ENCODE data around the gene PTOV1.

Gene PTOV1

GRCh38 chr19:49820125-49820524, 30.8 kb upstream of the PTOV1 start:
- Histone ChIP-seq H2BK15ac (replicated peaks; ENCODE audit: low read depth) (no peak overlapping the region), H3K4me2 (ENCODE audit: low read length) (no peak overlapping the region), H3K9ac (ENCODE audit: low read length) (no peak overlapping the region), H2AK5ac (ENCODE audit: low read length) (no peak overlapping the region), H3K36me3 (ENCODE audit: control insufficient read depth, insufficient read depth, low read length) (peaks cover 2% of the 10 kb centered on the region), H2BK5ac (ENCODE audit: low read length) (no peak overlapping the region), H3K56ac (ENCODE audit: low read length) (no peak overlapping the region), H3K23ac (ENCODE audit: low read length) (no peak overlapping the region), H3K4me1 (ENCODE audit: control insufficient read depth, low read depth, low read length) (no peaks in the 10 kb centered on the region), H3K18ac (ENCODE audit: low read length) (no peak overlapping the region), H3K4me3 (ENCODE audit: low read length) (no peak overlapping the region), H3K79me2 (ENCODE audit: control insufficient read depth, insufficient read depth, low read length) (peaks cover 14% of the 10 kb centered on the region), H3K79me1 (ENCODE audit: low read length) (peaks cover 12% of the 10 kb centered on the region), H2BK120ac (ENCODE audit: low read depth, low read length) (no peak overlapping the region), H4K5ac (ENCODE audit: low read length) (no peak overlapping the region), H3K27me3 (ENCODE audit: insufficient read depth, low read length, poor library complexity) (no peaks in the 10 kb centered on the region), H4K8ac (ENCODE audit: low read depth, low read length) (no peak overlapping the region), H3K4ac (ENCODE audit: low read depth, low read length) (no peak overlapping the region), H3K27ac (ENCODE audit: low read depth, low read length) (no peak overlapping the region)
- no CpG with 5 or more reads among the region's 10 CpGs for WGBS (ENCODE audit: extremely low coverage, insufficient coverage, low lambda C conversion rate)
- DNase-seq: no peak

GRCh38 chr19:49823472-49823871, 27.5 kb upstream of the PTOV1 start:
- Histone ChIP-seq H3K56ac (ENCODE audit: low read length) (no peak overlapping the region), H3K4me2 (ENCODE audit: low read length) (no peak overlapping the region), H3K79me2 (ENCODE audit: control insufficient read depth, insufficient read depth, low read length) (peaks cover 14% of the 10 kb centered on the region), H3K4ac (ENCODE audit: low read depth, low read length) (no peak overlapping the region), H4K5ac (ENCODE audit: low read length) (no peak overlapping the region), H3K18ac (ENCODE audit: low read length) (no peak overlapping the region), H2BK15ac (replicated peaks; ENCODE audit: low read depth) (no peak overlapping the region), H3K27me3 (ENCODE audit: insufficient read depth, low read length, poor library complexity) (no peaks in the 10 kb centered on the region), H3K79me1 (ENCODE audit: low read length) (peaks cover 18% of the 10 kb centered on the region), H3K27ac (ENCODE audit: low read depth, low read length) (no peak overlapping the region), H3K4me1 (ENCODE audit: control insufficient read depth, low read depth, low read length) (no peaks in the 10 kb centered on the region), H3K23ac (ENCODE audit: low read length) (no peak overlapping the region), H3K4me3 (ENCODE audit: low read length) (no peak overlapping the region), H3K36me3 (ENCODE audit: control insufficient read depth, insufficient read depth, low read length) (peaks cover 2% of the 10 kb centered on the region), H4K8ac (ENCODE audit: low read depth, low read length) (no peak overlapping the region), H2BK120ac (ENCODE audit: low read depth, low read length) (no peak overlapping the region), H3K9ac (ENCODE audit: low read length) (no peak overlapping the region), H2BK5ac (ENCODE audit: low read length) (no peak overlapping the region), H2AK5ac (ENCODE audit: low read length) (no peak overlapping the region)
- WGBS (ENCODE audit: extremely low coverage, insufficient coverage, low lambda C conversion rate): no CpG with 5 or more reads among the region's 12 CpGs
- no peak for DNase-seq

- Histone ChIP-seq H3K36me3 (ENCODE audit: control insufficient read depth, insufficient read depth, low read length) (peaks cover 2% of the 10 kb centered on the region), H3K18ac (ENCODE audit: low read length) (no peak overlapping the region), H3K27me3 (ENCODE audit: insufficient read depth, low read length, poor library complexity) (no peaks in the 10 kb centered on the region), H3K4me2 (ENCODE audit: low read length) (no peak overlapping the region), H2BK5ac (ENCODE audit: low read length) (no peak overlapping the region), H3K56ac (ENCODE audit: low read length) (no peak overlapping the region), H2BK15ac (replicated peaks; ENCODE audit: low read depth) (no peak overlapping the region), H3K23ac (ENCODE audit: low read length) (no peak overlapping the region), H2BK120ac (ENCODE audit: low read depth, low read length) (no peak overlapping the region), H3K9ac (ENCODE audit: low read length) (no peak overlapping the region), H3K27ac (ENCODE audit: low read depth, low read length) (no peak overlapping the region), H3K4me1 (ENCODE audit: control insufficient read depth, low read depth, low read length) (no peaks in the 10 kb centered on the region), H3K4me3 (ENCODE audit: low read length) (no peak overlapping the region), H3K79me2 (ENCODE audit: control insufficient read depth, insufficient read depth, low read length) (peaks cover 3% of the 10 kb centered on the region), H3K4ac (ENCODE audit: low read depth, low read length) (no peak overlapping the region), H2AK5ac (ENCODE audit: low read length) (no peak overlapping the region), H4K5ac (ENCODE audit: low read length) (no peak overlapping the region), H3K79me1 (ENCODE audit: low read length) (peaks cover 14% of the 10 kb centered on the region), H4K8ac (ENCODE audit: low read depth, low read length) (no peak overlapping the region)
- DNase-seq: no peak
- WGBS (ENCODE audit: extremely low coverage, insufficient coverage, low lambda C conversion rate): no CpG with 5 or more reads among the region's 6 CpGs
Observed at GRCh38 chr19:49824662-49825061, 26.3 kb upstream of the PTOV1 start.

- Histone ChIP-seq H3K4me1 (ENCODE audit: control insufficient read depth, low read depth, low read length) (no peaks in the 10 kb centered on the region), H4K8ac (ENCODE audit: low read depth, low read length) (no peak overlapping the region), H2BK15ac (replicated peaks; ENCODE audit: low read depth) (no peak overlapping the region), H3K4me2 (ENCODE audit: low read length) (no peak overlapping the region), H3K18ac (ENCODE audit: low read length) (no peak overlapping the region), H3K79me1 (ENCODE audit: low read length) (peaks cover 11% of the 10 kb centered on the region), H2AK5ac (ENCODE audit: low read length) (no peak overlapping the region), H3K79me2 (ENCODE audit: control insufficient read depth, insufficient read depth, low read length) (peaks cover 3% of the 10 kb centered on the region), H3K36me3 (ENCODE audit: control insufficient read depth, insufficient read depth, low read length) (peaks cover 2% of the 10 kb centered on the region), H3K56ac (ENCODE audit: low read length) (no peak overlapping the region), H2BK120ac (ENCODE audit: low read depth, low read length) (no peak overlapping the region), H3K9ac (ENCODE audit: low read length) (no peak overlapping the region), H3K4me3 (ENCODE audit: low read length) (no peak overlapping the region), H3K27me3 (ENCODE audit: insufficient read depth, low read length, poor library complexity) (no peaks in the 10 kb centered on the region), H3K4ac (ENCODE audit: low read depth, low read length) (no peak overlapping the region), H3K23ac (ENCODE audit: low read length) (no peak overlapping the region), H4K5ac (ENCODE audit: low read length) (no peak overlapping the region), H3K27ac (ENCODE audit: low read depth, low read length) (no peak overlapping the region), H2BK5ac (ENCODE audit: low read length) (no peak overlapping the region)
- no CpG with 5 or more reads among the region's 14 CpGs for WGBS (ENCODE audit: extremely low coverage, insufficient coverage, low lambda C conversion rate)
- no peak for DNase-seq
Observed at GRCh38 chr19:49827034-49827433, 23.9 kb upstream of the PTOV1 start.

GRCh38 chr19:49829200-49829599, 21.8 kb upstream of the PTOV1 start:
- Histone ChIP-seq H3K79me2 (ENCODE audit: control insufficient read depth, insufficient read depth, low read length) (no peaks in the 10 kb centered on the region), H3K4me1 (ENCODE audit: control insufficient read depth, low read depth, low read length) (no peaks in the 10 kb centered on the region), H2BK120ac (ENCODE audit: low read depth, low read length) (no peak overlapping the region), H3K56ac (ENCODE audit: low read length) (no peak overlapping the region), H2BK5ac (ENCODE audit: low read length) (no peak overlapping the region), H3K4me2 (ENCODE audit: low read length) (no peak overlapping the region), H3K27me3 (ENCODE audit: insufficient read depth, low read length, poor library complexity) (no peaks in the 10 kb centered on the region), H2AK5ac (ENCODE audit: low read length) (no peak overlapping the region), H3K23ac (ENCODE audit: low read length) (no peak overlapping the region), H3K79me1 (ENCODE audit: low read length) (peaks cover 5% of the 10 kb centered on the region), H3K4me3 (ENCODE audit: low read length) (no peak overlapping the region), H3K18ac (ENCODE audit: low read length) (no peak overlapping the region), H4K5ac (ENCODE audit: low read length) (no peak overlapping the region), H2BK15ac (replicated peaks; ENCODE audit: low read depth) (no peak overlapping the region), H3K27ac (ENCODE audit: low read depth, low read length) (no peak overlapping the region), H3K4ac (ENCODE audit: low read depth, low read length) (no peak overlapping the region), H3K9ac (ENCODE audit: low read length) (no peak overlapping the region), H4K8ac (ENCODE audit: low read depth, low read length) (no peak overlapping the region), H3K36me3 (ENCODE audit: control insufficient read depth, insufficient read depth, low read length) (peaks cover 1% of the 10 kb centered on the region)
- no CpG with 5 or more reads among the region's 8 CpGs for WGBS (ENCODE audit: extremely low coverage, insufficient coverage, low lambda C conversion rate)
- no peak for DNase-seq

GRCh38 chr19:49829721-49830120, 21.2 kb upstream of the PTOV1 start:
- H2BK15ac ChIP-seq (replicated peaks; ENCODE audit: low read depth): no peak overlapping the region
- no CpG with 5 or more reads among the region's 18 CpGs for whole genome bisulfite sequencing (ENCODE audit: extremely low coverage, insufficient coverage, low lambda C conversion rate)
- no peak overlapping the region for H3K23ac ChIP-seq (ENCODE audit: low read length)
- H3K4me2 ChIP-seq (ENCODE audit: low read length): no peak overlapping the region
- H4K5ac ChIP-seq (ENCODE audit: low read length): no peak overlapping the region
- no peak overlapping the region for H3K27ac ChIP-seq (ENCODE audit: low read depth, low read length)
- H3K79me1 ChIP-seq (ENCODE audit: low read length): peaks cover 5% of the 10 kb centered on the region
- no peak overlapping the region for H3K9ac ChIP-seq (ENCODE audit: low read length)
- no peak for DNase-seq
- H3K36me3 ChIP-seq (ENCODE audit: control insufficient read depth, insufficient read depth, low read length): peaks cover 1% of the 10 kb centered on the region
- H2BK120ac ChIP-seq (ENCODE audit: low read depth, low read length): no peak overlapping the region
- no peak overlapping the region for H3K4ac ChIP-seq (ENCODE audit: low read depth, low read length)
- H3K79me2 ChIP-seq (ENCODE audit: control insufficient read depth, insufficient read depth, low read length): no peaks in the 10 kb centered on the region
- no peak overlapping the region for H4K8ac ChIP-seq (ENCODE audit: low read depth, low read length)
- no peak overlapping the region for H3K4me3 ChIP-seq (ENCODE audit: low read length)
- H2BK5ac ChIP-seq (ENCODE audit: low read length): no peak overlapping the region
- no peak overlapping the region for H3K18ac ChIP-seq (ENCODE audit: low read length)
- H3K56ac ChIP-seq (ENCODE audit: low read length): no peak overlapping the region
- no peaks in the 10 kb centered on the region for H3K27me3 ChIP-seq (ENCODE audit: insufficient read depth, low read length, poor library complexity)
- no peak overlapping the region for H2AK5ac ChIP-seq (ENCODE audit: low read length)
- no peaks in the 10 kb centered on the region for H3K4me1 ChIP-seq (ENCODE audit: control insufficient read depth, low read depth, low read length)
